PFSK-1 (cell line): ENCODE measurements around the gene NCK2.

Experiments used
- FOXP2 ChIP-seq: optimal IDR thresholded peaks from 2 replicates; pipeline ENCODE3; 2011; ENCODE audit warnings: borderline replicate concordance, control low read depth, inconsistent platforms; ENCODE audit not compliant: insufficient read depth; ENCODE audit errors: extremely low read length, extremely low read depth
- POLR2AphosphoS5 ChIP-seq: IDR thresholded peaks from 2 replicates; pipeline ENCODE4 v1.6.1; 2012; ENCODE audit warnings: low read depth, mild to moderate bottlenecking, control low read depth, low read length, moderate library complexity
- SIN3A ChIP-seq: IDR thresholded peaks from 2 replicates; pipeline ENCODE4 v1.6.1; 2012; ENCODE audit warnings: mild to moderate bottlenecking, low read length, moderate library complexity, borderline replicate concordance; ENCODE audit not compliant: insufficient read depth
- TAF1 ChIP-seq: IDR thresholded peaks from 2 replicates; pipeline ENCODE4 v1.6.1; 2012; ENCODE audit warnings: low read length, control low read depth, borderline replicate concordance; ENCODE audit not compliant: insufficient read depth
- TF ChIP-seq, protein P1 (sequence below), 2 experiments: IDR thresholded peaks; 2 replicates each; pipeline versions ENCODE4 v1.6.1 to v1.8.0; 2011 to 2012; ENCODE audit warnings: low read depth in 2 of 2, low read length in 2 of 2, control low read depth in 1 of 2, inconsistent platforms in 1 of 2, mild to moderate bottlenecking in 1 of 2, moderate library complexity in 1 of 2; ENCODE audit not compliant: insufficient read depth in 1 of 2

Gene NCK2

DNA sequence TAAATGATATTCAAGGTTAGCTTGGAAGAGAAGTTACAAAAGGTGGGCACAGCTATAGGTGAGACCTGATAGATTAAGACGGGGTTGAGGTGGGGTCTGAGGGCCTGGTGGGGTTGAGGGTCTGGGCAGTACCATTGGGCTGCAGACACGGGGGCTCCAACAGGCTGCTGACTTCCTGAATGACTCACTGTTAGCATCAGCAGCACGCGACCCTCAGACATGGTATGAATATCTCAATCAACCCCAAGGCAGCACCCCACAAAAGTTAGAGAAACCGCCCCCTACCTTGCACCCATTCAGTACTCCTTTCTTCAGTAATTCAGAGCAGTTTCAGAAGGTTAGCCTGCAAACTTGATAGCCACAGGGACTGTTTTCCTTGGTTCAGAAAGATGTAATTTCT is 10.8 kb upstream of the NCK2 start:
- TF ChIP-seq SIN3A (no peak), TAF1 (no peak), POLR2AphosphoS5 (no peak), FOXP2 (no peak)
- TF ChIP-seq, protein P1, sequence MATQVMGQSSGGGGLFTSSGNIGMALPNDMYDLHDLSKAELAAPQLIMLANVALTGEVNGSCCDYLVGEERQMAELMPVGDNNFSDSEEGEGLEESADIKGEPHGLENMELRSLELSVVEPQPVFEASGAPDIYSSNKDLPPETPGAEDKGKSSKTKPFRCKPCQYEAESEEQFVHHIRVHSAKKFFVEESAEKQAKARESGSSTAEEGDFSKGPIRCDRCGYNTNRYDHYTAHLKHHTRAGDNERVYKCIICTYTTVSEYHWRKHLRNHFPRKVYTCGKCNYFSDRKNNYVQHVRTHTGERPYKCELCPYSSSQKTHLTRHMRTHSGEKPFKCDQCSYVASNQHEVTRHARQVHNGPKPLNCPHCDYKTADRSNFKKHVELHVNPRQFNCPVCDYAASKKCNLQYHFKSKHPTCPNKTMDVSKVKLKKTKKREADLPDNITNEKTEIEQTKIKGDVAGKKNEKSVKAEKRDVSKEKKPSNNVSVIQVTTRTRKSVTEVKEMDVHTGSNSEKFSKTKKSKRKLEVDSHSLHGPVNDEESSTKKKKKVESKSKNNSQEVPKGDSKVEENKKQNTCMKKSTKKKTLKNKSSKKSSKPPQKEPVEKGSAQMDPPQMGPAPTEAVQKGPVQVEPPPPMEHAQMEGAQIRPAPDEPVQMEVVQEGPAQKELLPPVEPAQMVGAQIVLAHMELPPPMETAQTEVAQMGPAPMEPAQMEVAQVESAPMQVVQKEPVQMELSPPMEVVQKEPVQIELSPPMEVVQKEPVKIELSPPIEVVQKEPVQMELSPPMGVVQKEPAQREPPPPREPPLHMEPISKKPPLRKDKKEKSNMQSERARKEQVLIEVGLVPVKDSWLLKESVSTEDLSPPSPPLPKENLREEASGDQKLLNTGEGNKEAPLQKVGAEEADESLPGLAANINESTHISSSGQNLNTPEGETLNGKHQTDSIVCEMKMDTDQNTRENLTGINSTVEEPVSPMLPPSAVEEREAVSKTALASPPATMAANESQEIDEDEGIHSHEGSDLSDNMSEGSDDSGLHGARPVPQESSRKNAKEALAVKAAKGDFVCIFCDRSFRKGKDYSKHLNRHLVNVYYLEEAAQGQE (IDR thresholded peaks at IDR 0.05; ENCODE audit: insufficient read depth in 1 of 2, low read depth in 2 of 2, low read length in 2 of 2): no peak

DNA sequence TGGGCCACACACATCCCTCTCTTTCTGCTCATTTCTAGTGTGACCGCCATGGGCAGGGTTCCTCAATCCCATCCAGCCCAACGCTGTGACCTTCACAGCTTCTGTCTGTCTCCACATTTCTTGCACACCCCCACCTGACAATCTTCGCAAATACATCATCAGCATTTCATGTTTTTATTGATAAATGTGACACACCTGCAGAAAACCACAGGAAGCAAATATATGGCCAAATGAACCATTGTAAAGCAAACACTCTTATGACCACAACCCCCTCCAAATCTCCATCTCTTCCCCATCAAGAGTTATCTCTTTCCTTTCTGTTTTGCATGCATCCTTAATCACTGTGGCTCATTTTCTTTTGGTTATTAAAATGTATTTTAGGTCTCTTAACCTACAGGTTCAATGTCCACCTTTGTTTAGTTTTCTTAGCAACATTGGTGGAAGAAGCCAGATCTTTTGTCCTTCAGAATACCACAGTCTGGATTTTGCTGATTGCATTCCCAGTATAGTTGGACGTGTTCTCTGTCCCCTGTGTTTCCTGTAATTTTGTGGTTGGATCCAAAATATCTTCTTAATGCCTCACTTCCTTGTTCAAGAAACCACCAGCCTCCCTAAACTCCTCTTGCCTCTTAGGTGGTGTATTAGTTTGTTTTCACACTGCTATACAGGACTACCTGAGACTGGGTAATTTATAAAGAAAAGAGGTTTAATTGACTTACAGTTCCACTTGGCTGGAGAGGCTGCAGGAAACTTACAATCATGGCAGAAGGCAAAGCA is 9.8 kb upstream of the NCK2 start:
- TF ChIP-seq FOXP2: no peak
- no peak for TF ChIP-seq POLR2AphosphoS5
- TF ChIP-seq SIN3A: no peak
- TF ChIP-seq, protein P1 (IDR thresholded peaks at IDR 0.05; ENCODE audit: insufficient read depth in 1 of 2, low read depth in 2 of 2, low read length in 2 of 2): no peak
- TF ChIP-seq TAF1: no peak

DNA sequence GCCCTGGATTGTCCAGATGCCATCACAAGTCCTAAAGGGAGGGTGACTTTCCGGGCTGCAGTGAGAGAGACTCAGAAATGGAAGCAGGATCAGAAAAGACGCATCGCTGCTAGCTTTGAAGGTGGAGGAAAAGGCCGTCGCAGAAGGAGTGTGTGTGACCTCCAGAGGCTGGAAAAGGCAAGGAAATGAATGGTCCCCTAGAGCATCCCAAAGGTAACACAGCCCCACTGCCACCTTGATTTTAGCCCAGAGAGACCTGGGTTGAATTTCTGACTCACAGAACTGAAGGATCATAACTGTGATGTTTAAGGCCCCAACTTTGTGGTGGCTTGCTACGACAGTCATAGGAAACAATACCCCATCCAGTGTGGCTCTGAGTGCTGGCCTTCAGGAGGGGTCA is 8.6 kb upstream of the NCK2 start:
- TF ChIP-seq SIN3A (no peak), FOXP2 (no peak), TAF1 (no peak), POLR2AphosphoS5 (no peak)
- TF ChIP-seq, protein P1 (IDR thresholded peaks at IDR 0.05; ENCODE audit: insufficient read depth in 1 of 2, low read depth in 2 of 2, low read length in 2 of 2): no peak

DNA sequence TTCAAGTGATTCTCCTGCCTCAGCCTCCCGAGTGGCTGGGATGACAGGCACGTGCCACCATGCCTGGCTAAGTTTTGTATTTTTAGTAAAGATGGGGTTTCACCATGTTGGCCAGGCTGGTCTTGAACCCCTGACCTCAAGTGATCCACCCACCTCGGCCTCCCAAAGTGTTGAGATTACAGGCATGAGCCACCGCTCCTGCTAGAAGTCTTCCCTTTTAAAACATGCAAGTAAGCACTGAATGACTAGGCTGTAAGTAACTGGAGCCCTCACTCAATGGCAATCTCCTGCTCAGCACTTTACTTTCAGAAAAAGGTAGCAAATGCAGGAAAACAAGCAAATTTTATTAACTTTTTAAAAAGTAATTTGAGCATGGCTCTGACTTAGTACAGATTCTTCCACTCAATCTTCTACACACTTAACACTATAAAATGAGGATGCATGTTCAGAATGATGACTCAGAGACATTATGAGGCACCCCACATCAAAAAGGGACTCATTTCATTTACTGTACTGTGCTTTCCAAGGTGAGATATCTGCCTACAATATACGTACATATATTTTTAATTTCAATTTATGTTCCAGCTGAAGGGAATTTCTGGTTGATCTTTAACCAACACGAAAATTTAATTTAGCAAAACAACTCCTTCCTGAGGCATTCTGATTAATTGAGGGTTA is 6.6 kb upstream of the NCK2 start:
- no peak for TF ChIP-seq FOXP2

DNA sequence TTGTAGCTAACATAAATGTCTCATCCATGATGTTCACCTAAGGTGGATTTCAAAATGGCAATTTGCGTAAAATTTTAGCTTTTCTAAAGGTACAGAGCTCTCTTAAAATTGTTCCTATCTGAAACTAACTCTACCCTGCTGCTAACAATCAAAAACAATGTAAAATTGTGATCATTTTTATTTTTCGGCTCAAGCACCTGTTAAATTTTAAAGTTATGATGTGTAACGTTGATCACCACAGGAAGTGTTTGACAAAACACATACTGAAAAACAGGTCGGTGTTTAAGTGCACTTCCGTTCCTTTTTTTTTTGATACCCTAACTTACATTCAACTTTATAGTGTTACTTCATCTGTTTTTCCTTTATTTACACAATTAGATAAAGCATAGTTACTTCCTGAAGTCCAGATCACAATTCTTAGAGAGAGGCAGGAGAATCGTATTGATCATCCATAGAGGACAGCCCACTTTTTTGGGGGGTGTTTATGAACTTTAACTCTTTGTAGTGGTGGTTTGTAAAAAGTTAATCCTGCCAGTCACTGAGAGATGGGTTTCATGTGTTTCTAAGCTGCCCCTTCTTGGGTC is 6.0 kb upstream of the NCK2 start:
- no peak for TF ChIP-seq SIN3A
- TF ChIP-seq, protein P1 (IDR thresholded peaks at IDR 0.05; ENCODE audit: insufficient read depth in 1 of 2, low read depth in 2 of 2, low read length in 2 of 2): no peak
- no peak for TF ChIP-seq FOXP2
- TF ChIP-seq POLR2AphosphoS5: no peak
- TF ChIP-seq TAF1: no peak
